Neural cell (in vitro differentiated cells): Measurements from ENCODE around the gene MISP.

ENCODE experiments used
- EP300 ChIP-seq: fragments of 450-650 bp; conservative IDR thresholded peaks from 2 replicates; pipeline ENCODE4 v1.6.1; 2014; ENCODE audit warnings: antibody characterized with exemption, mild to moderate bottlenecking, moderate library complexity; ENCODE audit not compliant: poor library complexity, severe bottlenecking
- EZH2 ChIP-seq: fragments of 200-600, 300-800 bp; shearing (Covaris generic), sonication (generic); IDR thresholded peaks from 2 replicates; pipeline ENCODE4 v1.6.1; 2014; ENCODE audit warnings: antibody characterized with exemption, low read length, borderline replicate concordance, mild to moderate bottlenecking; ENCODE audit not compliant: insufficient read depth, poor library complexity, severe bottlenecking

DNA sequence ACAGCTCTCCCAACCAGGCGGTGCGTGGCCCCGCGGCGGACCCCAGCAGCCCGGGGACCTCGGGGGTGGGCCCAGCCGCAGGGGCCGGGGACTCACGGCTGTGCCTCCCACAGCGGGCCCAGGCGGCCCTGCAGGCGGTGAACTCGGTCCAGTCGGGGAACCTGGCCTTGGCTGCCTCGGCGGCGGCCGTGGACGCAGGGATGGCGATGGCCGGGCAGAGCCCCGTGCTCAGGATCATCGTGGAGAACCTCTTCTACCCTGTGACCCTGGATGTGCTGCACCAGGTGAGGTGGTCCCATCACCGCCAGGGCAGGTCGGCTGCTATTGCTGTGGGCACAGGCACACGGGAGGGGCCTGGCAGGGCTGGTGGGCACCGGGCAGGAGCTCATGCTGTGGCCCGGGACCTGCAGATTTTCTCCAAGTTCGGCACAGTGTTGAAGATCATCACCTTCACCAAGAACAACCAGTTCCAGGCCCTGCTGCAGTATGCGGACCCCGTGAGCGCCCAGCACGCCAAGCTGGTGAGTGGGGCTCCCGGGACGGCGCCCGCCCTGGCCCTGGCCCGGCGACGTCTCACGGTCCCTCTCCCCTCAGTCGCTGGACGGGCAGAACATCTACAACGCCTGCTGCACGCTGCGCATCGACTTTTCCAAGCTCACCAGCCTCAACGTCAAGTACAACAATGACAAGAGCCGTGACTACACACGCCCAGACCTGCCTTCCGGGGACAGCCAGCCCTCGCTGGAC lies 53.7 kb downstream of the MISP start:
- no peak for TF ChIP-seq EP300
- TF ChIP-seq EZH2: no peak
